GM11168 (cell line): Measurements from ENCODE around the gene LMOD2.

ENCODE experiments used
- in situ Hi-C: fragments of 300-500 bp; cut with MboI; formaldehyde crosslinking; loops from one replicate; pipeline ENCODE4 v1.12.0; 2022; ENCODE audit warnings: low sequenced_read_pairs; ENCODE audit not compliant: unreplicated experiment

Gene LMOD2

DNA sequence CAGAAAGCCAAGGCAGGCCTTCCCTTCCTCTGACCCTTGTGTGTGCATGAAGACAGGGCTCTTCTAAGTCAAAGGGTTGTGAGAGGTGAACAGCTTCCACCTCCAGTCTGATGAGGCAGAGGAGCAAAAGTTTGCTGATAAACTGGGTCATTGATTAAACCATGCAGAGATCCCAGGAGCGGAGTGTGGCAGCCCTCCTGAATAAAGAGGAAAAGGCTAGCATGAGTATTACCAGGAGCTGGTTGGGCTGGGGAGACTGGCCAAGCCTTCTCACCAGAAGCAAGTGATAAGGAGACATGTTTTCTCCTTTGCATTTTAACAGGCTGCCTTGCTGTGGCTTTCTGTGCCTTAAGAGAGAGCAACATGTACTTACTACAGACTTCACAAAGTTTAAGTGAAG is 10.2 kb downstream of the LMOD2 start:
- in situ Hi-C loops = no loop called here

DNA sequence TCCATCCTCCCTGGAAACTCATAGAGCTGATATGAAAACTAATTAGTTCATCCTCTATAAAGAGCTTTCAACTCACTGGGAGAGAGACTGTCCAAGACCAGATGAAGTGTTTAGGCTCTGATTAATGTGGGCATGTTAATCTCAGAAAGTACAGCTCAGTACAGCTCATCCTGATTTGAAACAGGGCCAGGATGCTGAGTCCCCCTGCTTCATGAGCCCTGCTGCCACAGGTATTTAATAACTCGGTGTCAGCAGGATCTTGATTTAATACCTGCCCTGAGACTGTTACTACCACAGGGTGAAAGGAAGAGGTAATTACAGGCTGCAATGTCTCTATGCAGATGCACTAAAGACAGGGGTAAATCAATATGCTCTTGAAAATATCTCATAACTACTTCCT is 10.8 kb downstream of the LMOD2 start:
- in situ Hi-C loops = no loop called here

- in situ Hi-C loops = no loop called here
These were observed 13.8 kb downstream of the LMOD2 start for GRCh38 chr7:123669485-123669884.

GRCh38 chr7:123673137-123673732 is 17.6 kb downstream of the LMOD2 start:
- in situ Hi-C loops = no loop called here

GRCh38 chr7:123673752-123674398 is 18.2 kb downstream of the LMOD2 start:
- in situ Hi-C loops = no loop called here

- in situ Hi-C loops = loop anchor here (5.0 kb wide), 1 partner anchor 198 kb away; no protein-coding TSS in a partner anchor
These were observed 18.9 kb downstream of the LMOD2 start for GRCh38 chr7:123674399-123675180.

DNA sequence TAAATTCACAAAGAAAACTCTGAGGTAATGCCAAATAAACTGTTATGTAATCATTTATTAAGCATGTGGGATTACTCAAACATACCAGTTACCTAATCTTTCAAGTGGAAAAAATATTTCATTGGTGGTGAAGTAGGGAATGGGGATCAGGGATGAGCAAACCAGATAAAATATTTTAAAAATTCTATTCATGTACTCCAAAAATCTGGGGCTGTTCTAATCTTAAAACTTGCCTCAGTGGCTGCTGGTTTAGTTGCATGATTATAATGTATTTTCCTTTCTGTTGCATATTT is 19.5 kb downstream of the LMOD2 start:
- in situ Hi-C loops = loop anchor here (5.0 kb wide), 1 partner anchor 197 kb away; no protein-coding TSS in a partner anchor

DNA sequence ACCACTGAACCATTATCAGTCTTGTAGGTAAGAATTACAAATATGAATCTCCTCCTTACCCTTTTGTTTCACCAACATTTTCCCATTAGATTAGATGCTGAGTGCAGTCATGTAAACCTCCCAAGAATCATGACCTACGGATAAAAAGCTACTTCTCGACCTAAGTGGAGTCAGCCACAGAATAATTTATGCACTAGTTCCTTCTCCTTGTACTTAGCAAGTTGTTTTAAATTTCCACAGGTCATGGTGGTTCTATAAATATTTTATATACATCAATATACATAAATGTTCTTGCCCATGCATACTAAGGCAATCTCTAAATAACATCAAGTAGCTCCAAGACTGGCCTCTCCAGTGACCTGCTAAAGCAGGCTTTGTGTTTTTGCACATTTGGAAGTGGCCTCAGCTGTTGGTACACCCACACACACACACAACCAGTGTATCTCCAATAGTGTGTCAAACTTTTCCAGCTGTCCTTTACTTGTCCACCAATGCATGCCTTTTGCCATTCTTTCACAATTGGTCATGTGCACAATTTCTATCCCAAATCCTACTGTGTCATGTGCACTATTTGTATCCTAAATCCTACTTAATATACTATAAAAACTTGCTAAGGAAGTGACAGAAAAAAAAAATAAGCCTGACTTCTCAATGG is 21.5 kb downstream of the LMOD2 start:
- in situ Hi-C loops = loop anchor here (5.0 kb wide), 1 partner anchor 195 kb away; no protein-coding TSS in a partner anchor

- in situ Hi-C loops = loop anchor here (5.0 kb wide), 1 partner anchor 193 kb away; no protein-coding TSS in a partner anchor
These were observed 23.9 kb downstream of the LMOD2 start for GRCh38 chr7:123679614-123680013.

DNA sequence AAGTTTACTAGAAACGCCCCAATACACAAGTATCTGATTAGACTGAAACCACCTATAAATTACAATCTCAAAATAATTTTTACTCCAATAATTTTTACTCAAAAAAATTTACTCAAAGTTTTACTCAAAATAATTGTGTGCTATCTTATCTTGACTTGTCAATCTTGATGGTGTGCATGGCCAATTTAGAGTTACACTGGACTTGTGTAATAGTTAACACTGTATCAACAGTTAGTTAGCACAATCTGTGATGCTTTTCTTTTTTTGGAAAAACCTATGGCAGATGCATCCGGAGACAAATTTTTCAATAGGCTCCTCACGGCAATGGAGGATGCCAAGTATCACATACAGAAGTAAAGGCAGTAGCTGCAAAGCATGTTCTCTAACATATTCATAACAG is 24.9 kb downstream of the LMOD2 start:
- in situ Hi-C loops = no loop called here

GRCh38 chr7:123681561-123681960 is 25.9 kb downstream of the LMOD2 start:
- in situ Hi-C loops = no loop called here

GRCh38 chr7:123682690-123683089 is 27.0 kb downstream of the LMOD2 start:
- in situ Hi-C loops = no loop called here

DNA sequence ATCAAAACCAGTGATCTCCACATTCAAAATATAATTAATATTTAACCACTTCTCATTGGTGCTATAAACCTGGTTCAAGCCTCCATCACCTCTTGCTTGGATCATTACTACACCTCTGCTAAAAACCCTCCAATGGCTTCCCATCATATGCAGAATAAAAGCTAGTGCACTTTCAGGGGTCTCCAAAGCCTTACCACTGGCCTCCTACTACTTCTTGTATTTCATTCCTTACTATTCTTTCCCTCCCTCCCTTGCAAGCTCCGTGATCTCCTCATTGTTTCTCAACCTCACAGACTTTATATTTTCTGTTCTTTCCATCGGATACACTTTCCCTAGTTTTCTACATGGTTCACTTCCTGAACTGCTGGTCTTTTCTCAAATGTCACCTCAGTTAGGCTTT is 31.5 kb downstream of the LMOD2 start:
- in situ Hi-C loops = no loop called here

GRCh38 chr7:123687727-123688126 is 32.1 kb downstream of the LMOD2 start:
- in situ Hi-C loops = no loop called here

DNA sequence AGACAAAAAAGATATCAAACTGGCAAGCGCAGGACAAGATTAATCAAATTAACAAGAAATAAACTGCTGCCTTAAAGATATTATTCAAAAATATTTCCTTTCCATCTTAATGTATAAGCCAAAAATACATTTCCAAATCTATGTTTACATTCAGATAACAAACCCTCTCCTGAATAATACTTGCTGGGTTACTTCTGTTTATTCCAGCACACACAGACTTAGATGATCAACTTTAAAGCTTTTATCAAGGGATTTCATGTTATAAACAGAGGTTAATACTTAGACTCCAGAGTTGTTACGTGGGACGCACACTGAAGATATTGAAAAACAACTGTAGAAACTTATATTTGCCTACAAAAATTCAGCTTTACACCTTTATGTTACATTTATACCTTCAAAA is 33.6 kb downstream of the LMOD2 start:
- in situ Hi-C loops = no loop called here

GRCh38 chr7:123690550-123690949 is 34.9 kb downstream of the LMOD2 start:
- in situ Hi-C loops = no loop called here

DNA sequence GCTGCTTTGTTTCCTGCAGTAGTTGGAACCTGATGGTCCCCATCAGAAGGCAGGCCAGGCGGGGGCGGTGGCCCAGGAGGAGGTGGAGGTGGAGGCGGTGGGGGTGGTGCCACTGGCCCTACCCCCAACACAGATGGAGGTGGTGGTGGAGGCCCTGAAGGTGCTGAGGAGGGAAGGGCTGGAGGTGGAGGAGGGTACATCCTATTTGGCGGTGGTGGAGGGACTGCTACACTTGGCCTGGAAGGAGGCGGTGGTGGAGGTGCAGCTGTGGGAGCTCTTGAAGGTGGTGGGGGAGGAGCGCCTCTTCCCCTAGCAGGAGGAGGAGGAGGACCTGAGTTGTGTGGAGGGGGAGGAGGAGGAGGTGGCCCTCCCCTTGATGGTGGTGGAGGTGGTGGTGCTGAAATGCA is 36.8 kb downstream of the LMOD2 start:
- in situ Hi-C loops = no loop called here

- in situ Hi-C loops = no loop called here
These were observed 40.4 kb downstream of the LMOD2 start for GRCh38 chr7:123695944-123696677.

DNA sequence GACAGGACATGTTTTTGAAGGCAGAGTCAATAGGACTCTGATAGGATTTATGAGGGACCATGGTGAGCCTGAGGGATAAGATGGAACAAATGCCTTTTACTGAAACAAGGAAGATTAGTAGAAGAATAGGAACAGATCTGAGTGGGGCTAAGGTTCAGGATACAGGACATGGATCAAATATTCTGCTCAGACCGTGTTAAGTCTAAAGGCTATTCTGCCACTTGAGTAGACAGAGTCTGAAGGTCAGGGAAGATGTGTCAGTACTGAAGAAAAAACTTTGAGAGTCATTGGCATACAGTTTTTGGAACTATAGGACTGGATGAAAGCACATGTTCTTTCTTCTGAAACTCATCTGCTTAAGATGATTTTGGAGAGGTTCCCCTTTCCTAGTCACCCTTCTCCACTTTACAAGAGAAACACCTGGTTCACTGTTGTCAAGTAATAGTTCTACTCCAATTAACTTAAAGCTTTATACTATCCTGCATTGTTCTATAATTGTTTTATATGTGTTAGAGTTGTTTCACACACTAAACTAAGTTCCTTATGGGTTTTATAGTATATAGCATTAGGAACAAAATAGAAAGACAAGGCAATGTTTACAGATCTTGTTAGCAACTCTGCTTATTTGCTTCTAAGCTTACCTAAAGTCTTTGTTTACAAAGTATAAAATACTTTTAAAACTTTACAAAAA is 49.7 kb downstream of the LMOD2 start:
- in situ Hi-C loops = no loop called here

DNA sequence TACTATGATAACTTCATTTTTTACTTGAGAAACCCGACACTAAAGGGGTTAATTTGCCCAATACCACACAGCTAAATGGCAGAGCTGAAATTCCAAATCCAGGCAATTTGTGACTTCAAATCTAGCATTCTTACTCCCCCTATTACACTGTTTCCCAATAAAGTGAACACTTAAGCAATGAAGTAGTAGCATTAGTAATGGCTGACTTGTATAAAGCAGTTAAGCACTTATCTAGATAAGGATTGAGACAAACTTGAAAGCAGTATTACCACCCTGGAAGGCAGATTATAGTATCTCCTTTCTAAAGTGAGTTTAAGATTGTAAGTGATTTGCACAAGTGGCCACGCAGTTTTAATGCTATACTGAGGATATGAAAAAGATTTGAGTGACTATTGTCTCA is 53.9 kb downstream of the LMOD2 start:
- in situ Hi-C loops = no loop called here
